Measurements from ENCODE around the gene ABAT.

GRCh38 chr16:8686879-8687278, 12.5 kb downstream of the ABAT start:
- no peak for TF ChIP-seq CTCF (IDR thresholded peaks at IDR 0.05)
- no peak for TF ChIP-seq EZH2 (IDR thresholded peaks at IDR 0.05; ENCODE audit: borderline replicate concordance, insufficient read depth, low read depth, low read length, poor library complexity, severe bottlenecking)

All from B cell (primary cell).